ENCODE measurements around the gene RAMP3.

DNA sequence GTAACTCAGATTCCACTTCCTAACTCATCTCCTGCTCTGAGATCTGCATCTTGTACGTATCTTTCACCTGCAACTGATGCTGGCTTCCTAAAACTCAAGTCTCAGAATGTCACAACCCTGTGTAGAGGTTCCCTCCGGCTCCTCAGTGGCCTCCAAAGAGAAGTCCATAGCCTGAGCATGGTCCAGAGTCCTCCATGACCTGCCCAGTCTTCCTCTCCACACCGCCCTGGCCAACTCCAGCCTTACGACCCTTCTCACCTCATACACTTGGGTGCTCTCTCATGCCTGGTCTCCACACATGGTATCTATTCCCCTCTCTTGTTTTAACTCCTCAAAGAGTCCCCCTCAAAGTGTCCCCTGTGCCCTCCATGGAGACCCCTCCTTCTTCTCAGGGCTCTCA is 41.9 kb downstream of the RAMP3 start:
- TF ChIP-seq, protein P1, sequence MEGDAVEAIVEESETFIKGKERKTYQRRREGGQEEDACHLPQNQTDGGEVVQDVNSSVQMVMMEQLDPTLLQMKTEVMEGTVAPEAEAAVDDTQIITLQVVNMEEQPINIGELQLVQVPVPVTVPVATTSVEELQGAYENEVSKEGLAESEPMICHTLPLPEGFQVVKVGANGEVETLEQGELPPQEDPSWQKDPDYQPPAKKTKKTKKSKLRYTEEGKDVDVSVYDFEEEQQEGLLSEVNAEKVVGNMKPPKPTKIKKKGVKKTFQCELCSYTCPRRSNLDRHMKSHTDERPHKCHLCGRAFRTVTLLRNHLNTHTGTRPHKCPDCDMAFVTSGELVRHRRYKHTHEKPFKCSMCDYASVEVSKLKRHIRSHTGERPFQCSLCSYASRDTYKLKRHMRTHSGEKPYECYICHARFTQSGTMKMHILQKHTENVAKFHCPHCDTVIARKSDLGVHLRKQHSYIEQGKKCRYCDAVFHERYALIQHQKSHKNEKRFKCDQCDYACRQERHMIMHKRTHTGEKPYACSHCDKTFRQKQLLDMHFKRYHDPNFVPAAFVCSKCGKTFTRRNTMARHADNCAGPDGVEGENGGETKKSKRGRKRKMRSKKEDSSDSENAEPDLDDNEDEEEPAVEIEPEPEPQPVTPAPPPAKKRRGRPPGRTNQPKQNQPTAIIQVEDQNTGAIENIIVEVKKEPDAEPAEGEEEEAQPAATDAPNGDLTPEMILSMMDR (conservative IDR thresholded peaks at IDR 0.05; ENCODE audit: low read depth, low read length) = no peak
- no peak for TF ChIP-seq EZH2 (IDR thresholded peaks at IDR 0.05; ENCODE audit: borderline replicate concordance, low read depth, low read length, poor library complexity, severe bottlenecking)
